ENCODE data around the gene DCAF4. TPM values are rescaled to one million over a fixed set of nuclear protein-coding genes. Genes with fewer than 3 reads are reported as not detected.

The DCAF4 gene
- total RNA-seq, 1 donor from 2014 or later = 6.9 TPM

- no peaks in the 10 kb centered on the region for H3K27me3 ChIP-seq (ENCODE audit: low read depth)
- no peaks in the 10 kb centered on the region for H3K9me3 ChIP-seq (replicated peaks)
- H3K4me3 ChIP-seq = no peak overlapping the region
- intact Hi-C loops (cut with micrococcal nuclease) = no loop called here
- H3K4me1 ChIP-seq = no peaks in the 10 kb centered on the region
- DNase-seq = no peak
- H3K36me3 ChIP-seq = peaks cover 76% of the 10 kb centered on the region
- H3K27ac ChIP-seq (replicated peaks) = no peak overlapping the region
- no peak for TF ChIP-seq CTCF (IDR thresholded peaks at IDR 0.05; ENCODE audit: borderline replicate concordance)
Measured at GRCh38 chr14:72970824-72971434, 44.7 kb downstream of the DCAF4 start.

- no peak for DNase-seq
Measured at GRCh38 chr14:72974661-72975060, 48.4 kb downstream of the DCAF4 start.

GRCh38 chr14:72975770-72976169 lies 49.5 kb downstream of the DCAF4 start:
- intact Hi-C loops (cut with micrococcal nuclease) = no loop called here
- no peak overlapping the region for H3K4me3 ChIP-seq
- no peaks in the 10 kb centered on the region for H3K9me3 ChIP-seq (replicated peaks)
- peaks cover 94% of the 10 kb centered on the region for H3K36me3 ChIP-seq
- no peak overlapping the region for H3K27ac ChIP-seq (replicated peaks)
- H3K4me1 ChIP-seq = no peaks in the 10 kb centered on the region
- no peak for TF ChIP-seq CTCF (IDR thresholded peaks at IDR 0.05; ENCODE audit: borderline replicate concordance)
- no peaks in the 10 kb centered on the region for H3K27me3 ChIP-seq (ENCODE audit: low read depth)
- DNase-seq = no peak

More at GRCh38 chr14:72974661-72975060, 48.4 kb downstream of the DCAF4 start:
- Histone ChIP-seq H3K4me3 (no peak overlapping the region), H3K27me3 (ENCODE audit: low read depth) (no peaks in the 10 kb centered on the region), H3K27ac (replicated peaks) (no peak overlapping the region), H3K9me3 (replicated peaks) (no peaks in the 10 kb centered on the region), H3K4me1 (no peaks in the 10 kb centered on the region), H3K36me3 (peaks cover 95% of the 10 kb centered on the region)
- no peak for TF ChIP-seq CTCF (IDR thresholded peaks at IDR 0.05; ENCODE audit: borderline replicate concordance)
- intact Hi-C loops (cut with micrococcal nuclease) = no loop called here

GRCh38 chr14:72978856-72979255 lies 52.6 kb downstream of the DCAF4 start:
- no peak for DNase-seq
- Histone ChIP-seq H3K4me3 (no peak overlapping the region), H3K36me3 (peaks cover 80% of the 10 kb centered on the region), H3K27ac (replicated peaks) (no peak overlapping the region), H3K27me3 (ENCODE audit: low read depth) (no peaks in the 10 kb centered on the region), H3K4me1 (no peaks in the 10 kb centered on the region), H3K9me3 (replicated peaks) (no peaks in the 10 kb centered on the region)
- TF ChIP-seq CTCF (IDR thresholded peaks at IDR 0.05; ENCODE audit: borderline replicate concordance) = no peak
- intact Hi-C loops (cut with micrococcal nuclease) = no loop called here

- no peak overlapping the region for H3K4me3 ChIP-seq
- no peak overlapping the region for H3K27ac ChIP-seq (replicated peaks)
- H3K9me3 ChIP-seq (replicated peaks) = no peaks in the 10 kb centered on the region
- no peaks in the 10 kb centered on the region for H3K4me1 ChIP-seq
- no peak for DNase-seq
- peaks cover 79% of the 10 kb centered on the region for H3K36me3 ChIP-seq
- no peaks in the 10 kb centered on the region for H3K27me3 ChIP-seq (ENCODE audit: low read depth)
- intact Hi-C loops (cut with micrococcal nuclease) = no loop called here
- no peak for TF ChIP-seq CTCF (IDR thresholded peaks at IDR 0.05; ENCODE audit: borderline replicate concordance)
Measured at GRCh38 chr14:72980863-72981262, 54.6 kb downstream of the DCAF4 start.
